BLaER1 treated with 17β-estradiol and CSF1 and Interleukin-3, amounts not matched to agents 10 nM and 100 nM (cell line): ENCODE data around the gene ACKR4.
"Not testable (repeated sequence)": the region's sequence is repeated elsewhere in the genome, so short reads cannot be mapped to it uniquely, and the experiment has no call there.

Source experiments
- H3K27ac ChIP-seq, 11 experiments: shearing (Covaris generic); formaldehyde crosslinking; 2 replicates each; pipeline ENCODE4 v1.8.1; 2022
- H3K27me3 ChIP-seq, 11 experiments: shearing (Covaris generic); formaldehyde crosslinking; 2 replicates each; pipeline ENCODE4 v1.8.1; 2022
- H3K36me3 ChIP-seq, 11 experiments: shearing (Covaris generic); formaldehyde crosslinking; 2 replicates each; pipeline ENCODE4 v1.8.1; 2022
- H3K4me1 ChIP-seq, 10 experiments: shearing (Covaris generic); formaldehyde crosslinking; 2 replicates each; pipeline ENCODE4 v1.8.1; 2022
- H3K4me2 ChIP-seq, 11 experiments: shearing (Covaris generic); formaldehyde crosslinking; 2 replicates each; pipeline ENCODE4 v1.8.1; 2022
- H3K4me3 ChIP-seq, 10 experiments: shearing (Covaris generic); formaldehyde crosslinking; 2 replicates each; pipeline ENCODE4 v1.8.1; 2022
- H3K9ac ChIP-seq, 11 experiments: shearing (Covaris generic); formaldehyde crosslinking; 2 replicates each; pipeline ENCODE4 v1.8.1; 2022
- H3K9me3 ChIP-seq, 11 experiments: shearing (Covaris generic); formaldehyde crosslinking; replicated peaks in 1 of 11; 2 replicates each; pipeline ENCODE4 v1.8.1; 2022
- H4K20me1 ChIP-seq, 11 experiments: shearing (Covaris generic); formaldehyde crosslinking; 2 replicates each; pipeline ENCODE4 v1.8.1; 2022
- Cebpa-rat ChIP-seq, 11 experiments: shearing (Covaris generic); IDR thresholded peaks; 2 replicates each; pipeline ENCODE4 v1.8.1; 2022

ACKR4 gene

GRCh38 chr3:132638706-132639105 is 41.6 kb downstream of the ACKR4 start:
- TF ChIP-seq Cebpa-rat (IDR thresholded peaks at IDR 0.05): no peak
- Histone ChIP-seq H3K9me3 (no peaks in the 10 kb centered on the region), H3K4me1 (peaks cover 0 to 6% (median 0%) of the 10 kb centered on the region in 10 experiments; a peak in 3 of 20 replicates), H3K9ac (no peak overlapping the region), H3K27me3 (no peaks in the 10 kb centered on the region), H3K4me2 (no peak overlapping the region), H3K4me3 (no peak overlapping the region), H4K20me1 (no peaks in the 10 kb centered on the region), H3K36me3 (peaks cover 5 to 50% (median 22%) of the 10 kb centered on the region in 11 experiments; a peak in 18 of 22 replicates), H3K27ac (no peak overlapping the region)

GRCh38 chr3:132641427-132641826 is 44.4 kb downstream of the ACKR4 start:
- H3K4me1 ChIP-seq, H3K27ac ChIP-seq: not testable (repeated sequence)
- H3K36me3 ChIP-seq: peaks cover 5 to 43% (median 17%) of the 10 kb centered on the region in 11 experiments; a peak in 17 of 22 replicates

GRCh38 chr3:132641837-132642538 is 44.9 kb downstream of the ACKR4 start:
- Histone ChIP-seq H3K27ac (no peak overlapping the region), H3K4me1 (peaks cover 0 to 12% (median 0%) of the 10 kb centered on the region in 10 experiments; a peak in 4 of 20 replicates), H3K4me3 (no peak overlapping the region), H3K4me2 (peak overlapping the region in 1 of 11 experiments; percentile 64; a peak in 1 of 22 replicates), H3K9ac (no peak overlapping the region), H3K36me3 (peaks cover 4 to 37% (median 15%) of the 10 kb centered on the region in 11 experiments; a peak in 17 of 22 replicates), H3K27me3 (no peaks in the 10 kb centered on the region), H3K9me3 (no peaks in the 10 kb centered on the region), H4K20me1 (no peaks in the 10 kb centered on the region)
- TF ChIP-seq Cebpa-rat (IDR thresholded peaks at IDR 0.05): no peak

More at GRCh38 chr3:132641427-132641826, 44.4 kb downstream of the ACKR4 start:
- H3K9ac ChIP-seq, H3K4me2 ChIP-seq, H3K4me3 ChIP-seq, H3K27me3 ChIP-seq, H3K9me3 ChIP-seq, H4K20me1 ChIP-seq: not testable (repeated sequence)

GRCh38 chr3:132642539-132642847 is 45.4 kb downstream of the ACKR4 start:
- H3K36me3 ChIP-seq: peaks cover 4 to 33% (median 15%) of the 10 kb centered on the region in 11 experiments; a peak in 17 of 22 replicates
- TF ChIP-seq Cebpa-rat (IDR thresholded peaks at IDR 0.05): no peak

GRCh38 chr3:132643366-132643765 is 46.3 kb downstream of the ACKR4 start:
- Histone ChIP-seq H3K36me3 (peaks cover 4 to 24% (median 11%) of the 10 kb centered on the region in 11 experiments; a peak in 17 of 22 replicates), H3K4me1 (peaks cover 0 to 21% (median 0%) of the 10 kb centered on the region in 10 experiments; a peak in 4 of 20 replicates), H3K9me3 (no peaks in the 10 kb centered on the region), H3K27ac (no peak overlapping the region), H3K9ac (peak overlapping the region in 2 of 11 experiments; percentile 2 to 26; a peak in 1 of 22 replicates), H3K4me3 (no peak overlapping the region), H3K27me3 (no peaks in the 10 kb centered on the region), H3K4me2 (no peak overlapping the region), H4K20me1 (no peaks in the 10 kb centered on the region)
- no peak for TF ChIP-seq Cebpa-rat (IDR thresholded peaks at IDR 0.05)

More at GRCh38 chr3:132642539-132642847, 45.4 kb downstream of the ACKR4 start:
- no peaks in the 10 kb centered on the region for H3K27me3 ChIP-seq
- no peak overlapping the region for H3K27ac ChIP-seq
- peaks cover 0 to 17% (median 0%) of the 10 kb centered on the region in 10 experiments; a peak in 4 of 20 replicates for H3K4me1 ChIP-seq
- no peaks in the 10 kb centered on the region for H3K9me3 ChIP-seq
- no peaks in the 10 kb centered on the region for H4K20me1 ChIP-seq
- H3K4me2 ChIP-seq: no peak overlapping the region
- no peak overlapping the region for H3K9ac ChIP-seq
- H3K4me3 ChIP-seq: no peak overlapping the region

- no peak overlapping the region for H3K4me2 ChIP-seq
- TF ChIP-seq Cebpa-rat (IDR thresholded peaks at IDR 0.05): no peak
- H3K9ac ChIP-seq: no peak overlapping the region
- H3K4me1 ChIP-seq: peaks cover 0 to 21% (median 0%) of the 10 kb centered on the region in 10 experiments; a peak in 4 of 20 replicates
- H3K4me3 ChIP-seq: no peak overlapping the region
- H3K9me3 ChIP-seq: no peaks in the 10 kb centered on the region
- peaks cover 0 to 10% (median 0%) of the 10 kb centered on the region in 11 experiments; a peak in 6 of 22 replicates for H3K36me3 ChIP-seq
- H4K20me1 ChIP-seq: no peaks in the 10 kb centered on the region
- H3K27ac ChIP-seq: no peak overlapping the region
- H3K27me3 ChIP-seq: no peaks in the 10 kb centered on the region
These were observed 48.0 kb downstream of the ACKR4 start for GRCh38 chr3:132645058-132645457.

GRCh38 chr3:132650153-132650552 is 53.1 kb downstream of the ACKR4 start:
- peaks cover 0 to 36% (median 0%) of the 10 kb centered on the region in 10 experiments; a peak in 6 of 20 replicates for H3K4me1 ChIP-seq
- TF ChIP-seq Cebpa-rat (IDR thresholded peaks at IDR 0.05): no peak
- 0 out of 22 replicates have a peak, but pooled peaks cover 0 to 4% (median 0%) of the 10 kb centered on the region in 11 experiments for H4K20me1 ChIP-seq
- no peaks in the 10 kb centered on the region for H3K9me3 ChIP-seq
- H3K4me2 ChIP-seq: no peak overlapping the region
- no peak overlapping the region for H3K4me3 ChIP-seq
- H3K27ac ChIP-seq: no peak overlapping the region
- no peak overlapping the region for H3K9ac ChIP-seq
- no peaks in the 10 kb centered on the region for H3K27me3 ChIP-seq
- H3K36me3 ChIP-seq: no peaks in the 10 kb centered on the region
